Gastrocnemius medialis (tissue), 4 donors: ENCODE results near the gene GPC6.

Experiments used
- CTCF ChIP-seq, 5 experiments: fragments of 450-650 bp in 3 of 5; fragments of 200-600 bp in 2 of 5; sonication (generic) in 2 of 5; IDR thresholded peaks in 4 of 5; conservative IDR thresholded peaks in 1 of 5; 1 replicate in 4 of 5; 2 replicates in 1 of 5; pipeline ENCODE4 v1.5.1; 2016 to 2019; ENCODE audit warnings: antibody characterized with exemption in 5 of 5, mild to moderate bottlenecking in 3 of 5, moderate library complexity in 3 of 5
- POLR2A ChIP-seq, 2 donors: fragments of 450-650 bp; IDR thresholded peaks; one replicate each; pipeline ENCODE4 v1.6.1; 2017; ENCODE audit warnings: antibody characterized with exemption in 2 of 2, mild to moderate bottlenecking in 2 of 2, moderate library complexity in 2 of 2

GRCh38 chr13:94328381-94329041 lies 1101.9 kb downstream of the GPC6 start:
- TF ChIP-seq CTCF (IDR thresholded peaks at IDR 0.05 in 4 of 5, conservative IDR thresholded peaks at IDR 0.05 in 1 of 5), result no peak
- no peak for TF ChIP-seq POLR2A (IDR thresholded peaks at IDR 0.05)
